AG09319 (cell line): Measurements from ENCODE around the gene URM1.

Experiments
- DNase-seq: peaks from one replicate; pipeline ENCODE4 v3.0.0-alpha.2; 2010; ENCODE audit warnings: low read depth; ENCODE audit errors: extremely low read depth
- TF ChIP-seq, protein P1 (sequence below): IDR thresholded peaks from 2 replicates; pipeline ENCODE4 v1.5.1; 2011; ENCODE audit warnings: low read depth, mild to moderate bottlenecking, inconsistent platforms, low read length, moderate library complexity

Gene URM1

DNA sequence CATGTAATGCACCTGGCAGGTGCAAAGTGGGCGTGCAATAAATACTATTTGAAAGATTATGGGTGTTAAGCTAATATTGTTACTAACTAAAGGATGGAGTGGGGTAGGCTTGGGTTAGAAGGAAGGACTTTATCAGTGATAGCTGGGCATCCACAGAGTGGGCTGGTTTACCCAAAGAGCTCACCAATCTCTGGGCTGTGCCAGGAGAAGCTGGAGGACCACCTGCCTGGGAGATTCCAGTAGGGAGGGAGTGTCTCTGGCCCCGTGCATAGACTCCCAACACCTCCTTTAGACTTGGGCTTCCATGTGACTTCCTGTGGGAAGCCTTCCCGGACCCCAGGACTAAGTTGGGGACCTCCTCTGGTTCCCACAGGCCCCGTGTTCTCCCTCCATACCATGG, 5.6 kb upstream of the URM1 start:
- DNase-seq = no peak
- TF ChIP-seq, protein P1, sequence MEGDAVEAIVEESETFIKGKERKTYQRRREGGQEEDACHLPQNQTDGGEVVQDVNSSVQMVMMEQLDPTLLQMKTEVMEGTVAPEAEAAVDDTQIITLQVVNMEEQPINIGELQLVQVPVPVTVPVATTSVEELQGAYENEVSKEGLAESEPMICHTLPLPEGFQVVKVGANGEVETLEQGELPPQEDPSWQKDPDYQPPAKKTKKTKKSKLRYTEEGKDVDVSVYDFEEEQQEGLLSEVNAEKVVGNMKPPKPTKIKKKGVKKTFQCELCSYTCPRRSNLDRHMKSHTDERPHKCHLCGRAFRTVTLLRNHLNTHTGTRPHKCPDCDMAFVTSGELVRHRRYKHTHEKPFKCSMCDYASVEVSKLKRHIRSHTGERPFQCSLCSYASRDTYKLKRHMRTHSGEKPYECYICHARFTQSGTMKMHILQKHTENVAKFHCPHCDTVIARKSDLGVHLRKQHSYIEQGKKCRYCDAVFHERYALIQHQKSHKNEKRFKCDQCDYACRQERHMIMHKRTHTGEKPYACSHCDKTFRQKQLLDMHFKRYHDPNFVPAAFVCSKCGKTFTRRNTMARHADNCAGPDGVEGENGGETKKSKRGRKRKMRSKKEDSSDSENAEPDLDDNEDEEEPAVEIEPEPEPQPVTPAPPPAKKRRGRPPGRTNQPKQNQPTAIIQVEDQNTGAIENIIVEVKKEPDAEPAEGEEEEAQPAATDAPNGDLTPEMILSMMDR = no peak

DNA sequence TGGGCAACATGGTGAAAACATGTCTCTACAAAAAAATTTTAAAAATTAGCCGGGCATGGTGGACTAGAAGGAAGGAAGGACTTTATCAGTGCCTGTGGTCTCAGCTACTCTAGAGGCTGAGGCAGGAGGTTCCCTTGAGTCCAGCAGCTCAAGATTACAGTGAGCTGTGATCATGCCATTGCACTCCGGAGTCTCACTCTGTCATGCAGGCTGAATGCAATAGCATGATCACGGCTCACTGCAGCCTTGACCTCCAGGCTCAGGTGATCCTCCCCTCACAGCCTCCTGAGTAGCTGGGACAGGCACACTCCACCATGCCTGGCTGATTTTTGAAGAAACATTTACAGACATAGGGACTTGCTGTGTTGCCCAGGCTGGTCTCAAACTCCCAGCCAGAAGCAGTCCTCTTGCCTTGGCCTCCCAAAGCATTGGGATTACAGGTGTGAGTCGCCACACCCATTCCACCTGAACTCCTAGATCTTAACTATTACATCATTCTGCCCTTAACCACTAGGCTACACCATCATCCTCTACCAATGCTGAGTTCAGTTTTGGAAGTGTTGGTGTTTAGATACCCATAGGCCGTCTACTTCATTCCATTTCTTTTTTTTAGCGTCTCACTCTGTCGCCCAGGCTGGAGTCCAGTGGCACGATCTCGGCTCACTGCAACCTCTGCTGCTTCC, 2.0 kb upstream of the URM1 start:
- no peak for DNase-seq
- TF ChIP-seq, protein P1 = no peak

DNA sequence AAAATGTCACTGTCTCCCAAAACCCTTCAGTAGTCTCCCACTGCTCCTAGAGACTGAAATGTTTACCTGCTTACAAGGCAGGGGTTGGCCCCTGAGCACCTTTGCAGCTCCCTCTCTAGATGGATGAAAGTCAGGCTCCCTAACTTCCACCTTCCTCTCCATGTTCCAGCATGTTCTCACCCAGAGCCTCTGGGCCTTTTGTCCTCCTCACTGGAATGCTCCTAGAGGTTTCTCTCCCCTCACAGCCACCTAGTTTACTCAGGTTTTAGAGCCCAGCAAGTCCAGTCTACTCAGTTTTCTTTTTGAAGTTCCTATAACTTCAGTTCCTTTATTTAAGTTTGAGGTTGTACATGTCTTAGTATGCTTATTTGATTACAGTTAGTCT, 815 bp upstream of the URM1 start:
- TF ChIP-seq, protein P1 = no peak
- no peak for DNase-seq

DNA sequence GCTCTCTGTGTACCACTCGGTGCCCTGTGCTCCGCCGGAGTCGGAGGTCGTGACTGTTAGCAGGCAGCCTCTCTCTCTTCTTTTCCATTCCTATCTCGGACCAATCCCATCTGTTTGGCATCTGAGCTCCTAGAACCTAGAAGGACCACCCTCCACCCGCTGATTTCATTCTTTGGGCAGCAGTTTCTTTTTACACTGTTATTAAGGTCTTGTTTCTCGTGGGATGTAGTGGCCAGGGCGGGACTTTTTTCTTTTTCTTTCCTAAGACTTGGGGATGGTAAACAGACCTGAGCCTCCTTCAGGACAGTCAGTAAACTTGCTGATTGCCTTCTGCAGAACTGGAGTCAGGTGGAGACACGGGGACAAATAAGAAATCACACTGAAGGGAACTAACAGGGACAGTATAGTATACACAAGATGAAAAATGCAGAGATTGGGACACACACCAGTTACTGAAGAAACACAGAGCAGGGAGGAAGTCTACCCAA, 500 bp downstream of the URM1 start:
- TF ChIP-seq, protein P1 = no peak
- DNase-seq = no peak

DNA sequence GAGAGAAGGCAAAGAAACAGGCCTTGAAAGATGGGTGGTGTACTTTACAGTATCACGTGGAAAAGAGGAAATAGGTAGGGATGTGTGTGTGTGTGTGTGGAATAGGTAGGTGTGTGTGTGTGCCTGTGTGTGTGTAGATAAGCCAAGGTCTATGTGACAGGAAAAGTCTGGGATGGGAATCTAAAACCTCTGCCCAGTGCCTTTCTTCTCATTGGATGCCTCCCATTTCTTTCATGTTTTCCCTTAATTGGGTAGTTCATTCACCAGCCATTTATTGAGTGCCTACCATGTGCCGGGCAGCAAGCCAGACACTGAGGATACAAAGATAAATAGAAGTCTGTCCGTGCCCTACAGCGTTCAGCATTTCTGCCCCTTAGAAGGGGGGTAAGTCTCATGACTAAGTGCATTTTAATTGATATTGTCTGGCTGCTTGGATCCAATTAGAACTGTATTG, 1.0 kb downstream of the URM1 start:
- TF ChIP-seq, protein P1 = no peak
- no peak for DNase-seq

DNA sequence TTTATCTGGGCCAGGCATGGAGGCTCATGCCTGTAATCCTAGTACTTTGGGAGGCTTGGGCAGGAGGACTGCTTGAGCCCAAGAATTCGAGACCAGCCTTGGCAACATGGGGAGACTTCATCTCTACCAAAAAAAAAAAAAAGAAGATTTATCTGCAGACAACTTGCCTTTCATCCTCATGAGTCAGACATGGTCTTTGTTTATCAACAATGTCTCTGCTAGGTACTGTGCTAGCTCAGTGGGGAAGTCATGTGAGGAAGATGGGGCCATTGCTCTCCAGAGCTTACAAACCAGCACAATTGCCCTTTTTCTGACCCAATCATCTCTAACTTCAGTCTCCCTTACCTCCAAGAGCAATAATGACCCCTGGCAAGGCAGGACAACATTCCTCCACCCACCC, 1.6 kb downstream of the URM1 start:
- TF ChIP-seq, protein P1 = no peak
- DNase-seq = no peak

DNA sequence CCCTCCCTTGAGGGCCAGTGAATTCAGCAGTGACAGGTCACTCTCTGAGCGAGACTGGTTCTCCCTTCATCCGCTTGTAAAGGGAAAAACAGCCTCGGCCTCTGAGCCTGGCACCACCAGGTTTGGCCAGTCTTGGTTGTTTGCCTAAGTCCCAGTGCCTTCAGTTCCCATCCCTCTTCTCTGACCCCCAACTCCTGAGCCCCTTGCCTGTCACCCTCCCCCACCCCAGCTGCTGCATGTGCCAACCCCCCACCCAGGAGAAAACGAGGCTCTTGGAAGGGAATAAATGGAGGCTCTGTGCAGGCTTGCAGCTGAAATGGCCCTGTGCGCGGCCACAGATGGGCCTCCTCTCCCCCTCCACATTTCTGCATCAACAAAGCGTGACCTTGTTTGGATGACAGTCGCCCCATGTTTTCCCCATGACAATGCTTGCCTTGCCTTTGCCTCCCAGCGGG, 3.1 kb downstream of the URM1 start:
- no peak for DNase-seq
- TF ChIP-seq, protein P1 = no peak
